GM19351 (cell line): ENCODE results near the gene SPIRE2.

Experiments used
- ATAC-seq: cut with Tn5 transposase; IDR thresholded peaks from one replicate; pipeline ENCODE4 v1.9.1; 2021; ENCODE audit warnings: mild to moderate bottlenecking, moderate library complexity; ENCODE audit not compliant: unreplicated experiment

Gene SPIRE2

DNA sequence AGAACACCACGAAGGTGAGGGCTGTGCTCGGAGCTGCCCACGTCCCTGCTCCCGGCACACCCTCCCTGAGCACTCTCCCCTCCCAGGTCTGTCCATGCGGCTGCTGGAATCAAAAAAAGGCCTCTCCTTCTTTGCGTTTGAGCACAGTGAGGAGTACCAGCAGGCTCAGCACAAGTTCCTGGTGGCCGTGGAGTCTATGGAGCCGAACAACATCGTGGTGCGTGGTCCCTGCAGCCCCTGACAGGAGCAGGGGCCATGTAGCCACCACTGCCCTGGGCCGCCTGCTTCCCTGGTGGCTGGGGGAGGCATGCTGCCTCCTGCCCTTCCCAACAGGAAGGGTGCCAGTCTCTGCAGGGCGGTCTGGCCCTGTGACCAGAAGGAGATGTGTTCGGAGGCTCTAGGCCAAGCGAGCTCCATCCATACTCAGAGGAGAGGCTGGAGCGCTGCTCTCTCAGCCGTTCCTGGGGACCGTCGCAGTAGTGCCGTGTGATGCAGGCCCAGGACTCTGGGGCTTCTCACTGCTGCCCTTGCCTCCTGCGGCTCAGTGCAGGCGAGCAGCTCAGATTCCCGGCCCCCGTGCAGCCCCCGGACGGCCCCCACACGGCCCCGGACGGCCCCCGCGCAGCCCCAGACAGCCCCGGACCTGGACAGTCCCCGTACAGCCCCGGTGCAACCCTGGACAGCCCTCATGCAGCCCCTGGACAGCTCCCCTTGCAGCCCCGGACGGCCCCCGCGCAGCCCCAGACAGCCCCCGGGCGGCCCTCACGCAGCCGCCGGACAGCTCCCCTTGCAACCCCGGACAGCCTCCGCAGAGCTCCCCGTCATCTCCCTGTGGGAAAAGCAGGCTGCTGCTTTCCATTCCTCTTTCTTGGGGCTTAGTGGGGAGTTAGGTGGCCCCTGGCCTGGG, 65.6 kb downstream of the SPIRE2 start:
- ATAC-seq: no peak

DNA sequence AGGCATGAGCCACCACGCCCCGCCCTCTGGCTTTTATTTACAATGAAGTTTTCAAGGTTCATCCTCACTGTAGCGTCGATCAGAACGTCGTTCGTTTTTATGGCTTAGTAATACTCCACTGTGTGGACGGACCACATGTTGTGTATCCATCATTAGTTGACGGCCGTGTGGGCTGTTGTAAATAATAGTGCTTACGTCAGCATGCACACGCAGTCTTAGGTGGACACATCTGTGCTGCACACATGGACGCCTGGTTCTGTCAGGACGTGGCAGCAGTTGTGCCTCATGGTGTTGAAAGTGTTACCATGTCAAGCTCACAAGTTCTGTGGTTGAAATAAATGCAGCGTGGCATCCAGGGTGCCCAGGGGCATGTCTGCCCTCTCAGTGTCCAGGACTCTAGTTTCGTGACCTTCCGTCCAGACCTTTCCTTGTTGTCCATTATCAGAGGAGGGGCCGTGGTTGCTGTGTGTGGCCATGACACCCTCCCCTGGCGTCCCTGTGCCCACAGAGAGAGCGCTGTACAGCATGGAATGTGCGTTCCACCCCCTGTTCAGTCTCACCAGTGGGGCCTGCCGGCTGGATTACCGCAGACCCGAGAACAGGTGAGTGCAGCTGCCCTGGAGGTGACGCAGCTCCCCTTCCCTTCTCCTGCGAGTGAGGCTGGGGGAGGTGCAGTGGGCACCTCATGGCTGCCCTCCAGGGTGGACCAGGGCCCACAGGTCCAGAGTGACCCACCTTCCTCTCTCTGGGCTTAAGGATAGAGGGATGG, 67.4 kb downstream of the SPIRE2 start:
- no peak for ATAC-seq

DNA sequence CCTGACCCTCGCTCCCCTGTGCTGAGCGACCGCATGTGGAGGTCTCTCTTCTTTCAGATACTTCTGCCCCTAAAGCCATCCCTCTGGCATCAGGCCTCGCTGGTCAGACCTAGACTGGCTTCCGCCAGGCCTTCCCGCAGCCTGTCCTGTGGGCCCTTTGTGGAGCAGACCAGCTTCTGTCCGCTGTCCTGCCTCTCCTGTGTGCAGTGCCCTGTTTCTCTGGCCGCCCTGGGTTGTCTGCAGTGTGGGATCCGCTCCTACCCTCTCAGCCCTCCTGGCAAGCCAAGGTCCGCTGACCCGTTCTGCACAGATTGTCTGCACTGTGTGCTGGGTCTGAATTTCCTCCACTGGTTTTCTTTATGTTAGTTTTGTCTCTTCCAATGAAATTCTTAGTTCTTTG, 68.9 kb downstream of the SPIRE2 start:
- no peak for ATAC-seq

DNA sequence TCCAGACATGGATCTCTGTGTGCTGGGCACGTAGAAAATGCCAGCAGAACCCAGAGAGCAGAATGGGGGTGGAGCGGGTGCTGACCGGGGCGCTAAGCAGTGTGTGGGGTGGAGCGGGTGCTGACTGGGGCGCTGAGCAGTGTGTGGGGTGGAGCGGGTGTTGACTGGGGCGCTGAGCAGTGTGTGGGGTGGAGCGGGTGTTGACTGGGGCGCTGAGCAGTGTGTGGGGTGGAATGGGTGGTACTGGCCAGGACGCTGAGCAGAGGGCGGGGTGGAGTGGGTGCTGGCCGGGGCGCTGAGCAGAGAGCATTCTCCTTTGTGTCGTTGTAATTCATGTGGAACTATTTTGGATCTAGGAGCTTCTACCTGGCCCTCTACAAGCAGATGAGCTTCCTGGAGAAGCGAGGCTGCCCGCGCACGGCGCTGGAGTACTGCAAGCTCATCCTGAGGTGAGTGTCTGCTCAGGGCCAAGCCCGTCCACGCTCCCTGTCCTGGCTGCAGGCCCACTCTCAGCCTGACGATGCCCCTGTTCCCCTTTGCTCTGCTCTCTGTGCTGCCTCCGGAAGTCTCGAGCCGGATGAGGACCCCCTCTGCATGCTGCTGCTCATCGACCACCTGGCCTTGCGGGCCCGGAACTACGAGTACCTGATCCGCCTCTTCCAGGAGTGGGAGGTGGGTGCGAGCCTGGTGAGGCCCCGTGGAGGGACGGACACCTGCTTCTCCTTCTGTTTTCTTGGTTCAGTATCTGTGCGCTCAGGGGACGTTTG, 70.1 kb downstream of the SPIRE2 start:
- ATAC-seq: no peak

DNA sequence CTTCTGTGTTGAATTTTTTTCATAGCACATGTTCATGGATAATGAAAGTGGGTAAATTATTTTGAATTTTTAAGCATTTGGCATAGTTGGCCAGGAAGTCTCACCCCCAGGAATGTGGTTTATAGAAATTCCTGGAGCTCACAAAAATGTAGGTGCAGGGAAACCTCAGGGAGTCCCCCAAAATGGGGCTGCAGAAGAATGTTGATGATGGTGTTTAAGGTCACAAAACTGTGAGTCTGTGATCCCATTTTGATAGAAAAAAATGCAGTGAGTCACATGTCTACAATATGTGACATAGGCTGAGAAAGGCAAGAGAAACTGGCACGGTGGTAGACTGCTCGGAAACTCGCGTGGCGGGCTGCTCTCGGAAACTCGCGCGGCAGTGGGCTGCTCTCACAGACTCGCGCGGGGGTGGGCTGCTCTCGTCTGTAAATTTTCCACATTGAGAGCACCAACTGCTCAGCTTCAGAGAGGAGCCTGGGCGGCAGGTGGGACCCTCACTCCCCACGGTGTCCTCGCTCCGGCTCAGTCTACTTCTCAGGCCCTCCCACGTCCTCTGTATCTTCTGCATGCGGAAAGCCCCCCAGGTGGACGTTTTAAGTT, 71.7 kb downstream of the SPIRE2 start:
- no peak for ATAC-seq

- ATAC-seq: no peak
These were observed 72.6 kb downstream of the SPIRE2 start for GRCh38 chr16:89900885-89901284.

DNA sequence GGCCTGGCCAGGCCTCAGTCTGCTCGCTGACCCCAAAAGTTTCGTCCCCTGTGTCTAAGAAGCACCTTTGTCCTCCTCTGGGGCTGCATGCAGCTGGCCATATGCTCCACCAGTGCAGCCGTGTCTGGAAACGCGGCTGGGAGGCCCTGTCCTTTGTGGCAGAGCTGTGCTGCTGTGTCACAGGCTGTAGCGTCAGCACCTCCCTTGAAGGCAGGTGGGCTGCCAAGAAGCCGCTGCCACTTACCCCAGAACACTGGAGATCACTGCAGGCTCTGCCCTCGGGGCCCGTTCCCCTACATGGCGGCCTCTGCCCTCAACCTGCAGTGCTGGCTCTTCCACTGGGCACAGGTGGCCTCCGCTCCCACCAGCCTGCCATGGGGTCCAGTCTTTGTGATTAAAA, 74.7 kb downstream of the SPIRE2 start:
- ATAC-seq: no peak

DNA sequence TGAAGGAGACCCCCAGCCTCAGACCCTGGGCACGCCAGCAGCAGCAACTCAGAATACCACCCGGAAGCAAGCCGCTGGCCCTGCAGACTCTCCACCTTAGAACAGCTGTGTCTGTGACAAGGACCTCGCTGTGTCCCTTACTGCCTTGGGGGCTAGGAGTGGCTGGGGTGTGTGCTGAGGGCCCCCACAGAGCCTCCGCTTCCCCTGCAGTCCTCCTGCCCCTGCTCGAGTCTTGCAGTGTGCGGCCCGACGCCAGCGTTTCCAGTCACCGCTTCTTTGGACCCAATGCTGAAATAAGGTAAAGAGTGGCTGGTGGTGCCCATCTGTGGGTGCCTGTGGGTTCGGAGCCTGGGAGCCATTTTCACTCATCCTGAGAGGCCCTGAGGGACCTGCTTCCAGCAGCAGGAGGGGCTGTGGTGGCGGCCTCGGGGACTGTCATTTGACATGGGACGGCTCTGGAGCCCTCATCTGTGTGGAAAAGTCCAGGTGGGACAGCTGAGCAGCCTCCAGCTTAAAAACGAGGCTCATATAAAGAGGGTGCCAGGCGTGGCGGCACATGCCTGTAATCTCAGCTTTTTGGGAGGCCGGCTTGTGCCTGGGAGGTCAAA, 75.7 kb downstream of the SPIRE2 start:
- ATAC-seq: no peak

DNA sequence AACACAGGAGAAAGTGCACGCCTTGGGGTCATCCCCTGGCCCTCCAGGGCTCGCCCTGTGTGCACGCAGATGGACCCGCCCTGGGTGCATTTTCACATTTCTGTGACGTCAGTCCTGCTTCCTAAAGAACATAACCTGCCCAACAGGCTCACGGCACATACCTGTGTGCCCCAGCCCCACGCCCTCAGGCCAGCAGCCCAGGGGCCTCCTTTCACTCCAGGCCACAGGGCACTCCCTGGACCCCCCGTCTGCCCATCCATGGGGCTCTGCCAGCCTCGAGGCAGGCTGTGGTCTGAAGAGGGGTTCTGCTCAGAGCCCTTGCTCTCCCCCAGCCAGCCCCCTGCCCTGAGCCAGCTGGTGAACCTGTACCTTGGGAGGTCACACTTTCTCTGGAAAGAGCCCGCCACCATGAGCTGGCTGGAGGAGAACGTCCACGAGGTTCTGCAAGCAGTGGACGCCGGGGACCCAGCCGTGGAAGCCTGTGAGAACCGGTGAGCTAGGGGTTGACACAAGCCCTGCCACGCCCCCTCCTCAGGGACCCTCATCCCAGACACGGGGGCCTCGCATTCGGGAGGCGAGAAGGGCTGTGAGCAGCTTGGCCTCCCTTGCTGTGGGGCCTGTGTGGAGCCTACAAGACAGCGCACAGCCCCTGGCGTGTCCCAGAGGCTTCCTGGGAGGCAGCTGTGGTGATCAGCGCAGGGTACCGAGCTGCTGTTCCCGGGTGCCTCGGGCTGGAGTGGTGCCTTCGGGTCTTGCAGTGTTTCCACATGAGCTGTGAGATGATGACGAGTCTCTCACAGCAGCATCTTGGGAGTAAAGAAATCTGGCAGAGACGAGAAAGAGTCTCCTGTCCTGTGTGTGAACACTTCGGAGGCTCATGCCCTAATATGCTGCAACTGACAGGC, 76.6 kb downstream of the SPIRE2 start:
- no peak for ATAC-seq

GRCh38 chr16:89905511-89906139, 77.3 kb downstream of the SPIRE2 start:
- ATAC-seq: no peak

GRCh38 chr16:89906140-89907025, 78.1 kb downstream of the SPIRE2 start:
- no peak for ATAC-seq

- no peak for ATAC-seq
These were observed 79.0 kb downstream of the SPIRE2 start for GRCh38 chr16:89907055-89907814.

DNA sequence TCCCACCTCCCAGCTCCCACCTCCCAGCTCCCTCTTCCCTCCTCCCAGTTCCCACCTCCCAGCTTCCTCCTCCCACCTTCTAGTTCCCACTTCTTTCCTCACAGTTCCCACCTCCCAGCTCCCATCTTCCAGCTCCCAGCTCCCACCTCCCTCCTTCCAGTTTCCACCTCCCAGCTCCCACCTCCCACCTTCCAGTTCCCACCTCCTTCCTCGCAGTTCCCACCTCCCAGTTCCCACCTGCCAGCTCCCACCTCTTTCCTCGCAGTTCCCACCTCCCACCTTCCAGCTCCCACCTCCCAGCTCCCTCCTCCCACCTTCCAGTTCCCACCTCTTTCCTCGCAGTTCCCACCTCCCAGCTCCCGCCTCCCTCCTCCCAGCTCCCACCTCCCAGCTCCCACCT, 80.0 kb downstream of the SPIRE2 start:
- ATAC-seq: no peak

DNA sequence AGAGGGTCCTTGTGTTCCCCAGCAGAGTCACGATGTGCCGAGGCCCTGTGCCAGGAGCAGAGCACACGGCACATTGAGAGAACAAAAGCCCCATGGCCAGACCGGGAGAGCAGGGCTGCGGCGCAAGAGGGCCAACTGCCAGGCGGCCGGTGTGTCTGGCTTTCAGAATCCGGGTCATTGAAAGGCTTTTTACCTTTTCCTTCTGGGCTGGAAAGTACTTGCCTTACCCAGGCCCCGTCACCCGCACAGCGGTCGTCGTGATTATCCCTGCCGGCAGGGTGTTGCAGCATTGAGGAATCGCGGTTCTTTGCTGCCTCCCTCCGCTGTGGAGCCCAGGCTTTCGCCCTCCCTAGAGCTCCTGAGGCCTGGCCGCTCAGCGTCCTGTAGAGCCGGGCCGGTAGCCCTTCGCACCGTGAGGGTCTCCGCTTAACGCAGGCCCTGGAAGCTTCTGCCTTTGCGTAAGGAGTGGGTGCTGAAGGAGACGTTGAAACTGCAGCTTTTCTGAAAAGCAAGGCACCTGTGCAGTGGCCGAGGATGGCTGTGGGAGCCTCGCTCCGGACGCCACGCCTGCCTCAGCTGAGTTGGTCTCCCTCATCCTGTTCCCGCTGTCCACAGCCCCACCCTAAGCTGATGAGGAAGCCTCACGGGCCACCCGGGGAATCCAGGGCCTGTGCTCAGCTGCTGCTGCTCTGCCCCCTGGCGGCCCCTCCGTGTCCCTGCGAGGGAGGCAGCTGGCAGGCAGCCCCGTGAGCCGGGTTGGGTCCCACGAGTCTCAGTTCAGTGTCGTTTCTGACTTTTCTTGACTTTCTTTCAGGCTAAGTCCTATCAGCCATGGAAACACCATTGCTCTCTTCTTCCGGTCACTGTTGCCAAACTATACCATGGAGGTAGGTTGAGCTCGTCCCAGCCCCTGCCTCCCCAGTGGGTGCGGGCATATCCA, 81.8 kb downstream of the SPIRE2 start:
- no peak for ATAC-seq

GRCh38 chr16:89910717-89911354, 82.6 kb downstream of the SPIRE2 start:
- ATAC-seq: no peak

DNA sequence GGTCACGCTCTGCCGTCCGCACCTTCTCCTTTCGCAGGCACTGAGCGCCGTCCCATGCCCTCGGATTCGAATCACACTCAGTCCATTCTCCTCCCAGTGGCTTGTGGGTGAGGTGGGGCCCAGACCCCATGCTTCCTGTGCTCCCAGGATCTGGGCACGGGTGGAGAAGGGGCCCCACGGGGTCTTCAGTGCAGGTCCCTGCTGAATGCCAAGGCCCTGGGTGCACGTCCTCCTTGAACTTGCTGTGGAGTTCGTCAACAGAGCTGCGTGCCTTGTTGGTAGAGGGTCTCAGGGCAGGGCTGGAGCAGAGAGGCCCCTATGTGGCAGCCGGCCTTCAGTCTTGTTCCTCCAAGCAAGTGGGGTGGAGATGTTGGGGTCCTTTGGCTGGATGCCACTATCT, 83.1 kb downstream of the SPIRE2 start:
- no peak for ATAC-seq
